GM23338 (cell line): ENCODE data around the gene CEMIP2. TPM values are rescaled to one million over a fixed set of nuclear protein-coding genes. Genes with fewer than 3 reads are reported as not detected.
A peak's percentile ranks its signal among the peaks of the same experiment; 100 is the strongest.

Experiments used
- ATAC-seq: fragments of 200-7000 bp; cut with Tn5 transposase; 3 replicates; pipeline ENCODE4 v1.9.1; 2020
- DNase-seq: peaks from one replicate; pipeline ENCODE4 v3.0.0-alpha.2; 2015; ENCODE audit warnings: low spot score
- H2AFZ ChIP-seq: fragments of 200-600 bp; sonication (generic); 2 replicates; pipeline ENCODE4 v1.8.0; 2016; ENCODE audit warnings: antibody characterized with exemption, mild to moderate bottlenecking, moderate library complexity
- H3F3A ChIP-seq: fragments of 200-600 bp; sonication (generic); replicated peaks from 2 replicates; pipeline ENCODE4 v1.8.0; 2017; ENCODE audit warnings: antibody characterized with exemption, mixed run types, low read depth
- H3K27ac ChIP-seq: fragments of 200-600 bp; sonication (generic); 2 replicates; pipeline ENCODE4 v1.6.1; 2016; ENCODE audit warnings: low read depth
- H3K27me3 ChIP-seq: fragments of 200-600 bp; sonication (generic); 2 replicates; pipeline ENCODE4 v1.8.0; 2016; ENCODE audit warnings: mild to moderate bottlenecking, mixed run types, moderate library complexity; ENCODE audit not compliant: insufficient read depth
- H3K36me3 ChIP-seq: fragments of 200-600 bp; sonication (generic); 2 replicates; pipeline ENCODE4 v1.8.0; 2016; ENCODE audit warnings: mild to moderate bottlenecking; ENCODE audit not compliant: insufficient read depth
- H3K4me1 ChIP-seq: fragments of 200-600 bp; sonication (generic); 2 replicates; pipeline ENCODE4 v1.8.0; 2016; ENCODE audit warnings: mild to moderate bottlenecking, moderate library complexity; ENCODE audit not compliant: insufficient read depth
- H3K4me2 ChIP-seq: fragments of 200-600 bp; sonication (generic); 2 replicates; pipeline ENCODE4 v1.7.1; 2017; ENCODE audit warnings: mixed run types
- H3K4me3 ChIP-seq: fragments of 200-600 bp; sonication (generic); 2 replicates; pipeline ENCODE4 v1.6.1; 2016; ENCODE audit warnings: mixed run types
- H3K79me2 ChIP-seq: fragments of 200-600 bp; sonication (generic); replicated peaks from 2 replicates; pipeline ENCODE4 v1.8.0; 2017; ENCODE audit warnings: mild to moderate bottlenecking; ENCODE audit not compliant: insufficient read depth
- H3K9me2 ChIP-seq: fragments of 200-600 bp; sonication (generic); 2 replicates; pipeline ENCODE4 v1.8.0; 2017; ENCODE audit not compliant: insufficient read depth
- H4K20me1 ChIP-seq: fragments of 200-600 bp; sonication (generic); replicated peaks from 2 replicates; pipeline ENCODE4 v1.8.0; 2017; ENCODE audit warnings: mild to moderate bottlenecking; ENCODE audit not compliant: insufficient read depth
- H3K27ac Mint-ChIP-seq: 2 replicates; pipeline ENCODE4 v1.8.0; 2020; ENCODE audit warnings: inconsistent platforms, mild to moderate bottlenecking, moderate library complexity, mixed read lengths
- H3K27me3 Mint-ChIP-seq: 3 replicates; pipeline ENCODE4 v1.8.0; 2022; ENCODE audit warnings: low read depth, mild to moderate bottlenecking, moderate library complexity, mixed read lengths, inconsistent platforms; ENCODE audit not compliant: insufficient read depth, poor library complexity
- H3K36me3 Mint-ChIP-seq: 3 replicates; pipeline ENCODE4 v1.8.0; 2021; ENCODE audit warnings: low read depth, mild to moderate bottlenecking, inconsistent platforms, moderate library complexity, mixed read lengths
- H3K4me1 Mint-ChIP-seq: 3 replicates; pipeline ENCODE4 v1.8.0; 2020; ENCODE audit warnings: mild to moderate bottlenecking, inconsistent platforms, mixed read lengths
- H3K4me3 Mint-ChIP-seq: 3 replicates; pipeline ENCODE4 v1.8.0; 2021; ENCODE audit warnings: moderate library complexity, mild to moderate bottlenecking, inconsistent platforms, mixed read lengths
- H3K9me3 Mint-ChIP-seq: 3 replicates; pipeline ENCODE4 v1.8.0; 2020; ENCODE audit warnings: moderate library complexity, mild to moderate bottlenecking, inconsistent platforms, mixed read lengths
- CTCF ChIP-seq, 2 experiments: fragments of 200-600 bp in 1 of 2; sonication (generic) in 1 of 2; conservative IDR thresholded peaks; 2 replicates each; pipeline versions ENCODE4 v1.5.1 to v1.6.1; 2016 to 2017; ENCODE audit warnings: antibody characterized with exemption in 2 of 2, low read depth in 2 of 2, mild to moderate bottlenecking in 2 of 2, moderate library complexity in 1 of 2
- EZH2phosphoT487 ChIP-seq: fragments of 200-600 bp; sonication (generic); IDR thresholded peaks from one replicate; pipeline ENCODE4 v1.8.1; 2018; ENCODE audit warnings: antibody characterized with exemption; ENCODE audit not compliant: unreplicated experiment
- ZNF331 ChIP-seq: fragments of 250-450 bp; sonication (Bioruptor Pico); IDR thresholded peaks from 2 replicates; pipeline ENCODE4 v1.5.0; 2020; ENCODE audit warnings: low read depth, mild to moderate bottlenecking, moderate library complexity
- ZNF462 ChIP-seq: fragments of 250-450 bp; sonication (Bioruptor Pico); IDR thresholded peaks from 2 replicates; pipeline ENCODE4 v1.5.0; 2020; ENCODE audit warnings: mild to moderate bottlenecking, moderate library complexity
- polyA plus RNA-seq: library from polyadenylated mRNA; unstranded; fragments of >200 nt; fragmentation: Nextera tagmentation; extraction: Ambion mirVana; gene quantifications from 2 replicates; pipeline ENCODE4 v1.2.1, GENCODE V29; 2016
- total RNA-seq: library from RNA; depleted of rRNA; stranded (reverse); fragments of >200 nt; shearing (Covaris generic); gene quantifications from 2 replicates; pipeline ENCODE4 v1.2.3, GENCODE V29; 2014

Gene CEMIP2
- total and polyA plus RNA-seq, 2 experiments from 2014 or later = 23.0 to 76.7 TPM

GRCh38 chr9:71790296-71790695 is 22.0 kb upstream of the CEMIP2 start (continued):
- TF ChIP-seq ZNF462 (no peak), EZH2phosphoT487 (no peak)

GRCh38 chr9:71783120-71783523 is 14.8 kb upstream of the CEMIP2 start:
- no peaks in the 10 kb centered on the region for H3K27me3 Mint-ChIP-seq
- DNase-seq (no peak), ATAC-seq (peak; percentile 28; the same call in 1 of the 3 replicates)
- no peak overlapping the region for H3K27ac Mint-ChIP-seq
- Histone ChIP-seq H3K27me3 (no peaks in the 10 kb centered on the region), H3K4me2 (no peak overlapping the region), H3K4me3 (no peak overlapping the region), H2AFZ (no peak overlapping the region), H3K79me2 (no peaks in the 10 kb centered on the region), H3F3A (no peaks in the 10 kb centered on the region), H3K9me2 (no peaks in the 10 kb centered on the region), H3K27ac (no peak overlapping the region), H4K20me1 (no peaks in the 10 kb centered on the region), H3K36me3 (no peaks in the 10 kb centered on the region), H3K4me1 (no peaks in the 10 kb centered on the region)
- peak in 1 of 2 experiments; percentile 23; a peak in 1 of 4 replicates for TF ChIP-seq CTCF (conservative IDR thresholded peaks at IDR 0.05; ENCODE audit: low read depth in 2 of 2)
- TF ChIP-seq ZNF331 = no peak
- H3K4me3 Mint-ChIP-seq = no peak overlapping the region
- no peaks in the 10 kb centered on the region for H3K36me3 Mint-ChIP-seq
- peaks cover 3% of the 10 kb centered on the region; the same call in 1 of the 3 replicates for H3K9me3 Mint-ChIP-seq
- H3K4me1 Mint-ChIP-seq = peaks cover 4% of the 10 kb centered on the region; the same call in 2 of the 3 replicates
